Osteoblast (primary cell): ENCODE data around the gene VPS51. TPM values are rescaled to one million over a fixed set of nuclear protein-coding genes. Genes with fewer than 3 reads are reported as not detected.

ENCODE experiments used
- DNase-seq: peaks from one replicate; pipeline ENCODE4 v3.0.0; 2011; ENCODE audit warnings: low spot score, mixed read lengths; ENCODE audit not compliant: insufficient read length; ENCODE audit errors: missing footprints
- H2AFZ ChIP-seq: 2 replicates; pipeline ENCODE4 v1.6.0; 2011; ENCODE audit warnings: mild to moderate bottlenecking, low read length
- H3K27ac ChIP-seq: 2 replicates; pipeline ENCODE4 v1.5.1; 2011; ENCODE audit warnings: mild to moderate bottlenecking, low read depth, low read length, moderate library complexity
- H3K27me3 ChIP-seq: 2 replicates; pipeline ENCODE4 v1.6.0; 2012; ENCODE audit warnings: mild to moderate bottlenecking, control low read depth, inconsistent platforms, low read length, moderate library complexity; ENCODE audit not compliant: insufficient read depth
- H3K36me3 ChIP-seq: 2 replicates; pipeline ENCODE4 v1.5.1; 2011; ENCODE audit warnings: mild to moderate bottlenecking, low read length, control low read depth, moderate library complexity; ENCODE audit not compliant: insufficient read depth
- H3K4me1 ChIP-seq: 2 replicates; pipeline ENCODE4 v1.5.1; 2011; ENCODE audit warnings: mild to moderate bottlenecking, low read length, control low read depth, moderate library complexity; ENCODE audit not compliant: insufficient read depth
- H3K4me2 ChIP-seq: 2 replicates; pipeline ENCODE4 v1.6.0; 2011; ENCODE audit warnings: mild to moderate bottlenecking, low read length; ENCODE audit not compliant: insufficient read depth
- H3K4me3 ChIP-seq: fragments of 200-600 bp; sonication (generic); 3 replicates; pipeline ENCODE4 v1.5.1; 2012; ENCODE audit warnings: mild to moderate bottlenecking, low read length, inconsistent platforms; ENCODE audit not compliant: insufficient read depth
- H3K79me2 ChIP-seq: 2 replicates; pipeline ENCODE4 v1.6.0; 2012; ENCODE audit warnings: mild to moderate bottlenecking, low read length, control low read depth, inconsistent platforms; ENCODE audit not compliant: insufficient read depth
- H3K9me3 ChIP-seq: 2 replicates; pipeline ENCODE4 v1.5.1; 2011; ENCODE audit warnings: low read depth, low read length, control low read depth
- H4K20me1 ChIP-seq: 2 replicates; pipeline ENCODE4 v1.6.0; 2012; ENCODE audit warnings: mild to moderate bottlenecking, low read length, control low read depth; ENCODE audit not compliant: insufficient read depth
- total RNA-seq: library from RNA; depleted of rRNA; stranded (reverse); fragments of >200 nt; gene quantifications from 2 replicates; pipeline ENCODE4 v1.2.3, GENCODE V29; 2012
- TF ChIP-seq, protein P1 (sequence below): IDR thresholded peaks from 2 replicates; pipeline ENCODE4 v1.5.1; 2011; ENCODE audit warnings: mild to moderate bottlenecking, low read depth, low read length, moderate library complexity; ENCODE audit errors: extremely low read depth

VPS51 gene
- total RNA-seq, 1 donor = 153 TPM

DNA sequence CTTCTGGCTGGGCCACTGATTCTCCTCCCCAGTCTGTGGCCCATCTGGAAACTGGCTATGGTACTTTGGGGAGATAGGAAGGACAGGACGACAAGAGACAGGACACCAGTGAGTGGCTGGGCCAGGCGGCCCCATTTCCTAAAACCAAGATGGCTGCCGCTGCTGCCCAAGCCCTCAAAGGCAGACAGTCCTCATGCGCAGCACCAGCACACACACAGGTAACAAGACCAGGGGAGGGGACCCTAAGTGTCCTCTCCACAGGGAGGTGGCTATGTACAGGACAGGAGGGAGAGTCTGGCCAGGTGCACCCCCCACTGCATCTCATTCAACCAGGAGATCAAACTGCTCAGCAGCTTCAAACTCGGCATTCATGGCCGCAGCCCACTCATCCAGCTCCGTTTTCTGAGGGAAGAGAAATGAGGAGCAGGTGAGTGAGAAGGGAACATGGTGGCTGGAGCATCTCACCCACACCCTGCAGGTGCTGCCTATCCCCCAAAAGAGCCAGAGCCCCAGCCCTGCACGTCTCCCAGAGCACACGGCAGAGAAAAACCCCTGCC, 17.1 kb upstream of the VPS51 start:
- H3K27ac ChIP-seq = no peak overlapping the region
- H3K36me3 ChIP-seq = peaks cover 12% of the 10 kb centered on the region
- H3K4me1 ChIP-seq = peaks cover 10% of the 10 kb centered on the region
- H3K9me3 ChIP-seq = no peaks in the 10 kb centered on the region
- peak; percentile 58 for DNase-seq
- H3K79me2 ChIP-seq = peaks cover 51% of the 10 kb centered on the region
- no peaks in the 10 kb centered on the region for H3K27me3 ChIP-seq
- TF ChIP-seq, protein P1, sequence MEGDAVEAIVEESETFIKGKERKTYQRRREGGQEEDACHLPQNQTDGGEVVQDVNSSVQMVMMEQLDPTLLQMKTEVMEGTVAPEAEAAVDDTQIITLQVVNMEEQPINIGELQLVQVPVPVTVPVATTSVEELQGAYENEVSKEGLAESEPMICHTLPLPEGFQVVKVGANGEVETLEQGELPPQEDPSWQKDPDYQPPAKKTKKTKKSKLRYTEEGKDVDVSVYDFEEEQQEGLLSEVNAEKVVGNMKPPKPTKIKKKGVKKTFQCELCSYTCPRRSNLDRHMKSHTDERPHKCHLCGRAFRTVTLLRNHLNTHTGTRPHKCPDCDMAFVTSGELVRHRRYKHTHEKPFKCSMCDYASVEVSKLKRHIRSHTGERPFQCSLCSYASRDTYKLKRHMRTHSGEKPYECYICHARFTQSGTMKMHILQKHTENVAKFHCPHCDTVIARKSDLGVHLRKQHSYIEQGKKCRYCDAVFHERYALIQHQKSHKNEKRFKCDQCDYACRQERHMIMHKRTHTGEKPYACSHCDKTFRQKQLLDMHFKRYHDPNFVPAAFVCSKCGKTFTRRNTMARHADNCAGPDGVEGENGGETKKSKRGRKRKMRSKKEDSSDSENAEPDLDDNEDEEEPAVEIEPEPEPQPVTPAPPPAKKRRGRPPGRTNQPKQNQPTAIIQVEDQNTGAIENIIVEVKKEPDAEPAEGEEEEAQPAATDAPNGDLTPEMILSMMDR = no peak
- no peaks in the 10 kb centered on the region for H4K20me1 ChIP-seq
- peak overlapping the region; percentile 56 for H2AFZ ChIP-seq
- no peak overlapping the region for H3K4me3 ChIP-seq
- H3K4me2 ChIP-seq = no peak overlapping the region

DNA sequence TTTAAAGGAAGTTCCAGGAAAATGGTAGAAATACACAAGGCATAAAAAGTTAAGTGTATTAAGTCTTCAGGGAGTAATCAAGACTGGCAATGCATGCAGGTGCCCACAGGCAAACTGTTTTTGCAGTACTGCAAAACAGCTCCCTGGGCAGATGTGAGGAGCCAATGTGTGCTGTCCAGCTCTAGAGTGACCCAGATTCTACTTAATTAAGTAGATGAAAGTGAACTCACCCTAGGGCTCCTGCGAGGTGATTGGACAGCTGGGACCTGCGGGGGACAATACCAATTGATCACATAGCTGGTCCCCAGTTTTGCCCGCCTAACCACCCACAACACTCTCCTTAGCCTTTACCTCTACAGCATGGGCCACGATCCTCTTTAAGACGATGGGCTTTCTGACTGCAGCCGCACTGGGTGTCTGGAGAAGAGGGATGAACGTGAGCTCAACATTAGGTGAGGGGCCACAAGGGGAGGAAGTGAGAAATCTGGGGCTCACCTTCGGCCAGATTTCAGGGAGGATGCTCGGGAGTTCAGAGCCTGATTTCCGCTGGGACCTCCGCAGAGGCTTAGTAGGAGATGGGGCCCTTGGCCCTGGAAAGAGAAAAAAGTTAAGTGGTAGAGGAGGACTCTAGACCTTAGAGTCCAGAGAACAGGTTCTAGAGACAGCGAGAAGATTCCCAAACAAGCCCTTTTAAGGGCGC, 12.7 kb upstream of the VPS51 start:
- Histone ChIP-seq H3K79me2 (peaks cover 64% of the 10 kb centered on the region), H3K4me2 (peak overlapping the region; percentile 88), H3K27me3 (no peaks in the 10 kb centered on the region), H2AFZ (peak overlapping the region; percentile 95), H3K27ac (peak overlapping the region; percentile 91), H3K36me3 (peaks cover 43% of the 10 kb centered on the region), H3K4me3 (peak overlapping the region; percentile 97), H3K9me3 (no peaks in the 10 kb centered on the region), H3K4me1 (peaks cover 22% of the 10 kb centered on the region), H4K20me1 (no peaks in the 10 kb centered on the region)
- peak; percentile 15 for DNase-seq
- TF ChIP-seq, protein P1 = no peak

DNA sequence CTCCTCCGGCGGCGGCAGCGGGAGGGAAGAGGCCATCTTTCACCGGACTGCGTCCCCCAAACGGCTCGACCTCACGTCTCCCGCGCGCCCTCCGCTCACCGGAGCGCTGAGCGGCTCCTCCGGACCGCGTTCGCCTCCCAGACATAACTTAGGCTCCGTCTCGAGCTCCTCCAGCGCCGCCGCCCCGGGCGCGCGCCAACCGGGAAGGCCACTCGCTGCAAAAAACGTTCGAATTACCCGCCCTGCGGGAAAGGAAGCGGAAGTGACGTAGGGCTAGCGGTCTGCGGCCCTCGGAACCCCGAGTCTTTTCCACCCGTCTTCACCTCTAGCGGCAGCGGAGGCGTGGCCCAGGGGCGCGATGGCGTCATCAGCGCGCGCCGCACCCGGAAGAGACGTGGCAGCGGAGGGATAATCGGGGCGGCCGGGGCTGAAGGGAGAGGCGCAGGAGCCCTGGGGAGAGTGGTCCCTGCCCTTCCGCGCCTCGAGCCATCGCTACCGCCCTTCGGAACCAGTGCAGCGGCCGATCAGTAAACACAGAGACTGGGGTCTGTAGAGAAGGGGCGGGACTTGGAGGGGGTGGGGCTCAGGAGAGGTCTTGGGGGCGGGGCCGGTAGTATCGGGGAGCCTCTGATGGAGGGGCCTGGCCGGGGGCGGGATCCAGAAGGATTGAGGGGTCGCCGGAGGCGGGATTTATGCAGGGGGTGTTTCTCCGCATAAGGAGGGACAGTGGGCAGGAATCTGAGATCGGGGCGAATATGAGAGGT, 12.0 kb upstream of the VPS51 start, which contains the start of the genes CDCA5 and ZFPL1:
CDCA5 (minus strand) TSS at position 207 of the 764 bp plus-strand sequence; CDS start at position 145, 62 bp downstream.
ZFPL1 (plus strand) TSS at position 389 of the 764 bp plus-strand sequence. CDS start 477 bp downstream, outside the sequence.
- Histone ChIP-seq H3K4me3 (peak within 1 kb of the TSS; percentile 97), H3K4me1 (peaks cover 22% of the 10 kb centered on the region), H3K4me2 (peak within 1 kb of the TSS; percentile 99), H3K79me2 (peaks cover 56% of the 10 kb centered on the region), H2AFZ (peak within 1 kb of the TSS; percentile 95), H3K27me3 (no peaks in the 10 kb centered on the region), H3K36me3 (peaks cover 47% of the 10 kb centered on the region), H3K9me3 (no peaks in the 10 kb centered on the region), H3K27ac (peak within 1 kb of the TSS; percentile 91), H4K20me1 (no peaks in the 10 kb centered on the region)
- TF ChIP-seq, protein P1 = no peak
- peak; percentile 100 for DNase-seq
